Right kidney (tissue), 1 donor: Measurements from ENCODE around the gene PARP1.

Experiments
- DNase-seq: peaks from one replicate; pipeline ENCODE4 v3.0.0-alpha.2; 2016

Gene PARP1

GRCh38 chr1:226378071-226378470, 29.8 kb downstream of the PARP1 start:
- no peak for DNase-seq

GRCh38 chr1:226376300-226376699, 31.6 kb downstream of the PARP1 start:
- no peak for DNase-seq

- DNase-seq: no peak
Observed at GRCh38 chr1:226373376-226373775, 34.5 kb downstream of the PARP1 start.

GRCh38 chr1:226372885-226373284, 35.0 kb downstream of the PARP1 start:
- no peak for DNase-seq

GRCh38 chr1:226371866-226372490, 35.9 kb downstream of the PARP1 start:
- no peak for DNase-seq

GRCh38 chr1:226371027-226371694, 36.7 kb downstream of the PARP1 start:
- no peak for DNase-seq

GRCh38 chr1:226370144-226370923, 37.6 kb downstream of the PARP1 start:
- no peak for DNase-seq

- no peak for DNase-seq
Observed at GRCh38 chr1:226369110-226369509, 38.8 kb downstream of the PARP1 start.

GRCh38 chr1:226366290-226366689, 41.6 kb downstream of the PARP1 start:
- no peak for DNase-seq

GRCh38 chr1:226365831-226366231, 42.1 kb downstream of the PARP1 start:
- no peak for DNase-seq

GRCh38 chr1:226364901-226365565, 42.9 kb downstream of the PARP1 start:
- DNase-seq: no peak

GRCh38 chr1:226364514-226364899, 43.4 kb downstream of the PARP1 start:
- DNase-seq: no peak

- no peak for DNase-seq
Observed at GRCh38 chr1:226363801-226364513, 43.9 kb downstream of the PARP1 start.

GRCh38 chr1:226362891-226363447, 44.9 kb downstream of the PARP1 start:
- DNase-seq: no peak

- DNase-seq: no peak
Observed at GRCh38 chr1:226362361-226362760, 45.5 kb downstream of the PARP1 start.

- no peak for DNase-seq
Observed at GRCh38 chr1:226360106-226360746, 47.7 kb downstream of the PARP1 start.

- DNase-seq: no peak
Observed at GRCh38 chr1:226357416-226357815, 50.5 kb downstream of the PARP1 start.

- no peak for DNase-seq
Observed at GRCh38 chr1:226355669-226356551, 52.0 kb downstream of the PARP1 start.

- no peak for DNase-seq
Observed at GRCh38 chr1:226355016-226355415, 52.9 kb downstream of the PARP1 start.
